D341Med (cell line): ENCODE results near the gene CTAGE1.
A peak's percentile ranks its signal among the peaks of the same experiment; 100 is the strongest.

Source experiments
- DNase-seq: peaks from one replicate; pipeline ENCODE4 v3.0.0; 2012; ENCODE audit warnings: low spot score

Gene CTAGE1

GRCh38 chr18:22391407-22392345 is 26.0 kb downstream of the CTAGE1 start:
- no peak for DNase-seq

- DNase-seq, result no peak
Measured at GRCh38 chr18:22387787-22388186, 29.9 kb downstream of the CTAGE1 start.

GRCh38 chr18:22387364-22387763 is 30.4 kb downstream of the CTAGE1 start:
- no peak for DNase-seq

GRCh38 chr18:22385718-22386117 is 32.0 kb downstream of the CTAGE1 start:
- DNase-seq, result no peak

GRCh38 chr18:22378672-22379282 is 38.9 kb downstream of the CTAGE1 start:
- peak; percentile 52 for DNase-seq

GRCh38 chr18:22377769-22378168 is 39.9 kb downstream of the CTAGE1 start:
- DNase-seq, result no peak

- DNase-seq, result no peak
Measured at GRCh38 chr18:22370414-22370813, 47.3 kb downstream of the CTAGE1 start.

- DNase-seq, result no peak
Measured at GRCh38 chr18:22368021-22368420, 49.7 kb downstream of the CTAGE1 start.

- DNase-seq, result no peak
Measured at GRCh38 chr18:22367303-22367702, 50.4 kb downstream of the CTAGE1 start.

- no peak for DNase-seq
Measured at GRCh38 chr18:22363867-22364463, 53.8 kb downstream of the CTAGE1 start.
